Subcutaneous abdominal adipose tissue (tissue), 5 donors: ENCODE measurements around the gene GSTT4.

Experiments
- H3K27ac ChIP-seq: one replicate; pipeline ENCODE4 v1.7.0; 2013; ENCODE audit warnings: low read depth, mild to moderate bottlenecking, inconsistent platforms, low read length, moderate library complexity
- H3K27me3 ChIP-seq, 5 donors: one replicate each; pipeline ENCODE4 v1.7.0; 2013; ENCODE audit warnings: low read length in 5 of 5, inconsistent platforms in 1 of 5; ENCODE audit not compliant: control insufficient read depth in 5 of 5, insufficient read depth in 4 of 5
- H3K36me3 ChIP-seq, 5 donors: one replicate each; pipeline ENCODE4 v1.7.0; 2013; ENCODE audit warnings: low read length in 5 of 5; ENCODE audit not compliant: control insufficient read depth in 5 of 5, insufficient read depth in 5 of 5
- H3K4me1 ChIP-seq, 5 donors: one replicate each; pipeline ENCODE4 v1.7.0; 2013; ENCODE audit warnings: low read length in 5 of 5, mild to moderate bottlenecking in 3 of 5, moderate library complexity in 1 of 5; ENCODE audit not compliant: control insufficient read depth in 5 of 5, insufficient read depth in 5 of 5
- H3K4me3 ChIP-seq, 5 donors: one replicate each; pipeline ENCODE4 v1.7.0; 2013; ENCODE audit warnings: low read length in 5 of 5, low read depth in 1 of 5
- H3K9ac ChIP-seq, 5 donors: one replicate each; pipeline ENCODE4 v1.7.0; 2013; ENCODE audit warnings: low read length in 5 of 5, mild to moderate bottlenecking in 4 of 5, moderate library complexity in 3 of 5
- H3K9me3 ChIP-seq, 5 donors: one replicate each; pipeline ENCODE4 v1.7.0; 2013; ENCODE audit warnings: low read length in 5 of 5; ENCODE audit not compliant: control insufficient read depth in 5 of 5
- donor health status: healthy.
- donor health status: healthy.
- donor health status: healthy.
- donor health status: healthy.
- donor health status: healthy.

GSTT4 gene

DNA sequence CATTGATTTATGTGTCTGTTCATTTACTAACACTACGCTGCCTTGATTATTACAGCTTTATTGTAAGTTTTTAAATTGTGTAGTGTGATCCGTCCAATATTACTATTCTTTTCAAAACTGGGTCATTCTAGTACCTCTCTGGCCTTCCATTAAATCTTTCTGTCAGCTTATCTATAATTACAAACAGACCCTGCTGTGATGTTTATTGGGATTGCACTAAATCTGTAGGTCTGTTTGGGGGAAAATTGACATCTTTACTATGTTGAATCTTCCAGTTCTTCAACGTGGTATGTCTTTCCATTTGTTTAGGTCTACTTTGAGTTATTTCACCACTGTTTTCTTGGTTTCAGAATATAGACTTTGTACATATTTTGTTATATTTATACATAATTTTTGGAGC is 21.5 kb upstream of the GSTT4 start:
- Histone ChIP-seq H3K4me1 (peaks cover 0 to 8% (median 0%) of the 10 kb centered on the region in 5 donors), H3K27me3 (no peaks in the 10 kb centered on the region)

GRCh38 chr22:24026056-24026455 is 20.8 kb upstream of the GSTT4 start:
- H3K27me3 ChIP-seq = no peaks in the 10 kb centered on the region
- no peak overlapping the region for H3K9ac ChIP-seq
- H3K36me3 ChIP-seq = peaks cover 0 to 3% (median 2%) of the 10 kb centered on the region in 5 donors
- H3K4me1 ChIP-seq = peaks cover 0 to 8% (median 0%) of the 10 kb centered on the region in 5 donors
- no peak overlapping the region for H3K4me3 ChIP-seq
- H3K27ac ChIP-seq = no peak overlapping the region
- peaks cover 0 to 3% (median 3%) of the 10 kb centered on the region in 5 donors for H3K9me3 ChIP-seq

More for the DNA sequence above, 21.5 kb upstream of the GSTT4 start:
- no peak overlapping the region for H3K4me3 ChIP-seq
- peaks cover 0 to 3% (median 3%) of the 10 kb centered on the region in 5 donors for H3K36me3 ChIP-seq
- H3K27ac ChIP-seq = no peak overlapping the region
- H3K9me3 ChIP-seq = peaks cover 0 to 3% (median 3%) of the 10 kb centered on the region in 5 donors
- H3K9ac ChIP-seq = no peak overlapping the region

- Histone ChIP-seq H3K27me3 (no peaks in the 10 kb centered on the region), H3K4me3 (no peak overlapping the region), H3K9ac (no peak overlapping the region), H3K27ac (no peak overlapping the region), H3K36me3 (peaks cover 0 to 2% (median 0%) of the 10 kb centered on the region in 5 donors), H3K9me3 (peaks cover 0 to 3% (median 3%) of the 10 kb centered on the region in 5 donors), H3K4me1 (peaks cover 0 to 8% (median 0%) of the 10 kb centered on the region in 5 donors)
Observed at GRCh38 chr22:24025475-24025874, 20.2 kb upstream of the GSTT4 start.

- H3K27ac ChIP-seq = no peak overlapping the region
- peaks cover 0 to 3% (median 3%) of the 10 kb centered on the region in 5 donors for H3K9me3 ChIP-seq
- H3K4me1 ChIP-seq = peaks cover 0 to 8% (median 0%) of the 10 kb centered on the region in 5 donors
- H3K9ac ChIP-seq = no peak overlapping the region
- peaks cover 0 to 2% (median 0%) of the 10 kb centered on the region in 5 donors for H3K36me3 ChIP-seq
- H3K4me3 ChIP-seq = no peak overlapping the region
- H3K27me3 ChIP-seq = no peaks in the 10 kb centered on the region
Observed at GRCh38 chr22:24024354-24024753, 19.1 kb upstream of the GSTT4 start.

- Histone ChIP-seq H3K4me3 (no peak overlapping the region), H3K9me3 (peaks cover 0 to 3% (median 3%) of the 10 kb centered on the region in 5 donors), H3K36me3 (peaks cover 0 to 2% (median 0%) of the 10 kb centered on the region in 5 donors), H3K4me1 (peaks cover 0 to 8% (median 0%) of the 10 kb centered on the region in 5 donors), H3K27ac (no peak overlapping the region), H3K27me3 (no peaks in the 10 kb centered on the region), H3K9ac (no peak overlapping the region)
Observed at GRCh38 chr22:24023204-24023789, 18.0 kb upstream of the GSTT4 start.

DNA sequence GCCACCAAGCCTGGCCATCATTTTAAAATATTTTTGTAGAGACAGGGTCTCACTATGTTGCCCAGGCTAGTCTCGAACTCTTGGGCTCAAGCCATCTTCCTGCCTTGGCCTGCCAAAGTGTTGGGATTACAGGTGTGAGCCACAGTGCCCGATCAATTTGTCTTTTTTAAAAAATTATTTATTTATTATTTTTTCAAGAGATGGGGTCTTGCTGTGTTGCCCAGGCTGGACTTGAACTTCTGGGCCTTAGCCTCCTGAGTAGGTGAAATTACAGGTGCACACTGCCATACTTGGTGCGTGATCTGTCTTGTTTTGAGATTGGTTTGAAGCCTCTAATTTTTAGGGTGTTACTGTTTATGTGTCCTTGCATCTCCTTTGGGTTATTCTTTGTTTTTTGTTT is 16.1 kb upstream of the GSTT4 start:
- Histone ChIP-seq H3K36me3 (peaks cover 0 to 2% (median 0%) of the 10 kb centered on the region in 5 donors), H3K4me3 (no peak overlapping the region), H3K9me3 (peaks cover 0 to 3% (median 3%) of the 10 kb centered on the region in 5 donors), H3K9ac (no peak overlapping the region), H3K27ac (no peak overlapping the region), H3K27me3 (no peaks in the 10 kb centered on the region), H3K4me1 (no peaks in the 10 kb centered on the region)

GRCh38 chr22:24016156-24016555 is 10.9 kb upstream of the GSTT4 start:
- Histone ChIP-seq H3K27ac (no peak overlapping the region), H3K4me3 (no peak overlapping the region), H3K9ac (no peak overlapping the region), H3K27me3 (no peaks in the 10 kb centered on the region), H3K36me3 (peaks cover 0 to 2% (median 0%) of the 10 kb centered on the region in 5 donors), H3K4me1 (peaks cover 2 to 15% (median 13%) of the 10 kb centered on the region in 5 donors), H3K9me3 (no peaks in the 10 kb centered on the region)

DNA sequence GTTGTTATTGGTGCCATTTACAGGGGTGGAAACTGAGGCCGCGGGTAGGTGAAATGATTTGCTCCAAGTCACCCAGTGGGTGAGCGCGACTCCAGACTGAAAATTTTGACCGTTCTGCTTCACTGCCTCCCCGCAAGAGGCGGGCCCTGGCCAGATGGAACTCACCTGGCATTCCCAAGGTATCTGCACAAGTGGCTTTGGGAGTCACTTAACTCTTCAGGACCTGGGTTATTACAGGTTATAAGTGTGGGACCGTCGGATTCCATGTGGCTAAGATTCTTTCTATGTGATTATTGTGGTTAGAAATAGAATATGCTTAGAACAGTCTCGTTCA is 6.4 kb upstream of the GSTT4 start:
- H3K4me1 ChIP-seq = peaks cover 2 to 19% (median 16%) of the 10 kb centered on the region in 5 donors
- H3K27me3 ChIP-seq = no peaks in the 10 kb centered on the region
- no peaks in the 10 kb centered on the region for H3K36me3 ChIP-seq
- H3K27ac ChIP-seq = peak overlapping the region; percentile 52
- H3K9me3 ChIP-seq = no peaks in the 10 kb centered on the region
- H3K9ac ChIP-seq = peak overlapping the region; percentile 59 to 95 (median 87)
- peak overlapping the region; percentile 87 to 93 (median 92) for H3K4me3 ChIP-seq

- Histone ChIP-seq H3K9me3 (no peaks in the 10 kb centered on the region), H3K27ac (no peak overlapping the region), H3K36me3 (no peaks in the 10 kb centered on the region), H3K4me1 (peaks cover 5 to 27% (median 24%) of the 10 kb centered on the region in 5 donors), H3K9ac (no peak overlapping the region), H3K27me3 (no peaks in the 10 kb centered on the region), H3K4me3 (no peak overlapping the region)
Observed at GRCh38 chr22:24010018-24010391, 4.8 kb upstream of the GSTT4 start.

DNA sequence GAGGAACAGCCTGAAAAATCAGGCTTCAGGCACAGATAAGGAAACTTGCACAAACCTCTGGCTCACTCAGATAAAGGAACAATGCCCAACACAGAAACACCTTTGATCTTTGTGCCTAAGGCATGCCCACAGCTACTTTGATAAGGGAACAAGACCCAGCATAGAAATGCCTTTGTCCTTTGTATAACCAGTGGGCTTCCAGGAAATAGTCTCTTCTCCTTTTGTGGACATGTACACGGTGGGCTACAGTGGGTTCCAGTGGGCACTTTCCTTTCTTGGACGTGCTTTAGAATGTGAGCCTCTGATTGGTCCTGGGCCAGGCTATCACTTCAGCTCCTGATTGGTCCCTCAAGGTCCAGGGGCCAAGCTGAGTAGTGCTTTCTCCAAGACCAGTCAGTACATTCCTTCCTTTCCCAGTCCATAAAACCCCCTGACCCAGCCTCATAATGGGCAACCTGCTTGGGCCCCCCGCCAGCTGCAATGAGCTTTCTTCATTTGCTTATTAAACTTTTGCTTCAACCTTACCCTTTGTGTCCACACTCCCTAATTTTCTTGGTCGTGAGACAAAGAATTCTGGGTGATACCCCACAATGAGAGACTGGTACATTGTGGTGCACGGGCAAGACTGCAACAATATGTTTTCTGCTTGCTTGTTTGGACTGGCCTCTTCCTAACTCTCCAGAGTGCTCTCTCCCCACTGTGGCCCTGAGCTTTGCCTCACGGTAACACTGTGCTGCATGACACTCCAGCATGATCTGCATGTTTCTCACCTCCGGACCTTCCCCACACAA is 4.2 kb upstream of the GSTT4 start:
- Histone ChIP-seq H3K27ac (no peak overlapping the region), H3K4me3 (no peak overlapping the region), H3K9ac (no peak overlapping the region)

More for the DNA sequence above, 4.2 kb upstream of the GSTT4 start:
- Histone ChIP-seq H3K27me3 (no peaks in the 10 kb centered on the region), H3K9me3 (no peaks in the 10 kb centered on the region), H3K4me1 (peaks cover 5 to 28% (median 24%) of the 10 kb centered on the region in 5 donors), H3K36me3 (no peaks in the 10 kb centered on the region)
